ENCODE results near the gene MT1A.

Gene MT1A

GRCh38 chr16:56632156-56632847, 6.2 kb upstream of the MT1A start, which contains the start of gene MT1M:
Gene MT1M (plus strand): TSS chr16:56632659. CDS start chr16:56632732, 73 bp downstream.
- peak in 1 of 2 experiments; percentile 27 for DNase-seq

- DNase-seq = no peak
Observed at GRCh38 chr16:56632848-56633365, 5.6 kb upstream of the MT1A start.

GRCh38 chr16:56633535-56633934, 4.9 kb upstream of the MT1A start:
- DNase-seq = no peak

- no peak for DNase-seq
Observed at GRCh38 chr16:56634715-56635440, 3.6 kb upstream of the MT1A start.

- no peak for DNase-seq
Observed at GRCh38 chr16:56635441-56635967, 3.0 kb upstream of the MT1A start.

GRCh38 chr16:56636616-56637413, 1.7 kb upstream of the MT1A start:
- no peak for DNase-seq

GRCh38 chr16:56639045-56639444, 579 bp downstream of the MT1A start:
- DNase-seq = no peak

- no peak for DNase-seq
Observed at GRCh38 chr16:56640076-56640475, 1.6 kb downstream of the MT1A start.

GRCh38 chr16:56641166-56641565, 2.7 kb downstream of the MT1A start:
- no peak for DNase-seq

- peak; percentile 31 to 52 for DNase-seq
Observed at GRCh38 chr16:56643080-56643778, 4.8 kb downstream of the MT1A start.

GRCh38 chr16:56643833-56644232, 5.4 kb downstream of the MT1A start:
- DNase-seq = no peak

- DNase-seq = no peak
Observed at GRCh38 chr16:56645311-56645710, 6.8 kb downstream of the MT1A start.

- no peak for DNase-seq
Observed at GRCh38 chr16:56645838-56646237, 7.4 kb downstream of the MT1A start.

GRCh38 chr16:56647641-56648431, 9.4 kb downstream of the MT1A start:
- DNase-seq = no peak

- DNase-seq = no peak
Observed at GRCh38 chr16:56649271-56649670, 10.8 kb downstream of the MT1A start.

- no peak for DNase-seq
Observed at GRCh38 chr16:56649820-56650219, 11.4 kb downstream of the MT1A start.

- no peak for DNase-seq
Observed at GRCh38 chr16:56651586-56651985, 13.1 kb downstream of the MT1A start, which contains the start of gene MT1B. Gene MT1B (plus strand): TSS chr16:56651886. CDS start chr16:56651954, 68 bp downstream.

GRCh38 chr16:56652600-56652999, 14.1 kb downstream of the MT1A start:
- DNase-seq = no peak

- no peak for DNase-seq
Observed at GRCh38 chr16:56653218-56653617, 14.8 kb downstream of the MT1A start.

GRCh38 chr16:56657555-56658326, 19.3 kb downstream of the MT1A start, which contains the start of gene MT1F:
Gene MT1F (plus strand): TSS chr16:56657959. CDS start chr16:56658059, 100 bp downstream.
- peak; percentile 68 to 73 for DNase-seq

Data from NCI-H524 (cell line).